Lower leg skin (tissue), 4 donors: ENCODE results near the gene FOXO4. TPM values are rescaled to one million over a fixed set of nuclear protein-coding genes. Genes with fewer than 3 reads are reported as not detected.
A peak's percentile ranks its signal among the peaks of the same experiment; 100 is the strongest.
"Not testable (repeated sequence)": the region's sequence is repeated elsewhere in the genome, so short reads cannot be mapped to it uniquely, and the experiment has no call there.

Experiments
- DNase-seq, 2 donors: peaks; one replicate each; pipeline ENCODE4 v3.0.0-alpha.2; 2019; ENCODE audit warnings: low spot score in 2 of 2
- H3K4me3 ChIP-seq: fragments of 200-600 bp; sonication (generic); 2 replicates; pipeline ENCODE4 v1.5.1; 2017; ENCODE audit warnings: mild to moderate bottlenecking, low read depth; ENCODE audit not compliant: poor library complexity, severe bottlenecking
- CTCF ChIP-seq, 3 donors: fragments of 450-650 bp; IDR thresholded peaks; one replicate each; pipeline ENCODE4 v1.5.1; 2016; ENCODE audit warnings: antibody characterized with exemption in 3 of 3, mild to moderate bottlenecking in 3 of 3, moderate library complexity in 2 of 3
- POLR2A ChIP-seq, 2 donors: fragments of 450-650 bp; IDR thresholded peaks; one replicate each; pipeline ENCODE4 v1.6.1; 2016 to 2017; ENCODE audit warnings: antibody characterized with exemption in 2 of 2, mild to moderate bottlenecking in 1 of 2, moderate library complexity in 1 of 2
- WGBS, 2 donors: methylation state at CpG; one replicate each; pipeline ENCODE4 v1.1.5; 2018; 5-methylcytosine and 5-hydroxymethylcytosine counted together
- intact Hi-C: fragments of 100-400 bp; cut with DNase I; formaldehyde crosslinking; loops from one replicate; pipeline ENCODE4 v1.15.0; 2023; ENCODE audit warnings: low total_unique reads
- total RNA-seq, 4 donors: library from RNA; depleted of rRNA; stranded (reverse); fragments of >200 nt; gene quantifications; one replicate each; pipeline ENCODE4 v1.1.0, GENCODE V29; 2016

The FOXO4 gene
- 10 to 100 TPM; 17.7 to 29.9 (median 23.3) TPM for total RNA-seq

- intact Hi-C loops: no loop called here
- no peak for TF ChIP-seq CTCF (IDR thresholded peaks at IDR 0.05)
- no peak for TF ChIP-seq POLR2A (IDR thresholded peaks at IDR 0.05)
- 0 to 12% methylated on average over 29 of the region's 29 CpGs for WGBS, 2 donors
- H3K4me3 ChIP-seq: peak within 1 kb of the TSS; percentile 15
- DNase-seq: peak; percentile 87 to 97
Measured at GRCh38 chrX:71095555-71095980, at the start of gene FOXO4. FOXO4 (plus strand) TSS chrX:71095851; CDS start chrX:71096529, 678 bp downstream.

- WGBS, 2 donors: 86 to 93% methylated on average over 8 of the region's 8 CpGs
- intact Hi-C loops, DNase-seq, H3K4me3 ChIP-seq: not testable (repeated sequence)
Measured at GRCh38 chrX:71047891-71048290, 47.8 kb upstream of the FOXO4 start.

GRCh38 chrX:71052721-71053120, 42.9 kb upstream of the FOXO4 start:
- no peak for DNase-seq
- WGBS, 2 donors: 62 to 95% methylated on average over 2 to 7 of the region's 7 CpGs
- H3K4me3 ChIP-seq: no peak overlapping the region
- intact Hi-C loops: no loop called here
- TF ChIP-seq CTCF (IDR thresholded peaks at IDR 0.05) (no peak), POLR2A (IDR thresholded peaks at IDR 0.05) (no peak)

GRCh38 chrX:71053217-71053621, 42.4 kb upstream of the FOXO4 start:
- WGBS, 2 donors: 71 to 77% methylated on average over 6 to 18 of the region's 18 CpGs
- TF ChIP-seq POLR2A (IDR thresholded peaks at IDR 0.05) (no peak), CTCF (IDR thresholded peaks at IDR 0.05) (no peak)
- DNase-seq: no peak
- intact Hi-C loops: no loop called here
- H3K4me3 ChIP-seq: no peak overlapping the region

- no peak overlapping the region for H3K4me3 ChIP-seq
- TF ChIP-seq CTCF (IDR thresholded peaks at IDR 0.05) (no peak), POLR2A (IDR thresholded peaks at IDR 0.05) (no peak)
- intact Hi-C loops: no loop called here
- no peak for DNase-seq
Measured at GRCh38 chrX:71056867-71057266, 38.8 kb upstream of the FOXO4 start.

GRCh38 chrX:71057848-71058530, 37.7 kb upstream of the FOXO4 start:
- intact Hi-C loops: no loop called here
- no peak for DNase-seq
- TF ChIP-seq CTCF (IDR thresholded peaks at IDR 0.05) (no peak), POLR2A (IDR thresholded peaks at IDR 0.05) (no peak)
- 58 to 62% methylated on average over 3 of the region's 3 CpGs for WGBS, 2 donors
- no peak overlapping the region for H3K4me3 ChIP-seq
